CD4-positive, alpha-beta T cell treated with Interleukin-1 beta for 1 hour (primary cell): Measurements from ENCODE around the gene IFI44L.

Experiments used
- DNase-seq, 2 donors: peaks; one replicate each; pipeline ENCODE4 v3.0.0-alpha.2; 2020 to 2022

The IFI44L gene

DNA sequence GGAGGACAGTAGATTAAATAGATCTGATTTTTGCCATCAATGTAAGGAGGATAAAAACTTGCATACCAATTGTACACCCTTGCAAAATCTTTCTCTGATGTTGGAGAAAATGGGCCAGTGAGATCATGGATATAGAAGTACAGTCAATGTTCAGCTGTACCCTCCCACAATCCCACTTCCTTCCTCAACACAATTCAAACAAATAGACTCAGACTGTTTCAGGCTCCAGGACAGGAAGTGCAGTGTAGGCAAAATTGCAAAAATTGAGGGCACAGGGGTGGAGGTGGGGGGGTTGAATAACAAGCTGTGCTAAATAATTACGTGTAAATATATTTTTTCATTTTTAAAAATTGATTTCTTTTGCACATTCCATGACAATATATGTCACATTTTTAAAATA, 25.5 kb downstream of the IFI44L start:
- DNase-seq = peak in 1 of 2 donors; percentile 44

DNA sequence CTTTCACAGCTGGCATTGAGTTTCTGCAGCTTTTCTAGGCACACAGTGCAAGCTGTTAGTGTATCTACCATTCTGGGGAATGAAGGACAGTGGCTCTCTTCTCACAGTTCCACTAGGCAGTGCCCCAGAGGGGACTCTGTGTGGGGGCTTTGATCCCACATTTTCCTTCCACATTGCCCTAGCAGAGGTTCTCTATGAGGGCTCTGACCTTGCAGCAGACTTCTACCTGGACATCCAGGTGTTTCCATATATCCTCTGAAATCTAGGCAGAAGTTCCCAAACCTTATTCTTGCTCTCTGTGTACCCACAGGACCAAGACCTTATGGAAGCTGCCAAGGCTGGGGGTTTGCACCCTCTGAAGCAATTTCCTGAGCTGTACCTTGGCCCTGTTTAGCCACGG, 27.0 kb downstream of the IFI44L start:
- DNase-seq = no peak

DNA sequence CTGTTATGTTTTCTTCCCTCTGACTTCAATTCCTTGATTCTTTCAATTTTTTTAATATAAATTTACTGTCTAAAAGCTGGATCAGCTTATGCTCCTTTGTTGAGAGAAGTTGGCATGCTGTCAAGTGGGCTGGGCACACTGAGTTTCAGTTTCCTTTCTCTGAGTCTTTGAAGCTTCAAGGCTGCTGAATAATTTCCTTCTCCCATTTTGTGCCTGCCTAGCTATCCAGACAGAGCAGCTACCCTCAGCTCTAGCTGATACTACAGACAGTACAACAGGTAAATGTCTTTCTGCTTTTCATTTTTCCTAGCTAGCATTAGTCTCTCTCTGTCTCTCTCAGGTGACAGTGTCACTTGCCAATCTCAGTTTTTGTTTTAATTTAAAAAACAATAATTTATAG, 29.4 kb downstream of the IFI44L start, which contains the start of gene IFI44:
IFI44 (plus strand) TSS at position 204 of the 400 bp plus-strand sequence. CDS start 365 bp downstream, outside the sequence.
- peak; percentile 63 to 77 for DNase-seq

DNA sequence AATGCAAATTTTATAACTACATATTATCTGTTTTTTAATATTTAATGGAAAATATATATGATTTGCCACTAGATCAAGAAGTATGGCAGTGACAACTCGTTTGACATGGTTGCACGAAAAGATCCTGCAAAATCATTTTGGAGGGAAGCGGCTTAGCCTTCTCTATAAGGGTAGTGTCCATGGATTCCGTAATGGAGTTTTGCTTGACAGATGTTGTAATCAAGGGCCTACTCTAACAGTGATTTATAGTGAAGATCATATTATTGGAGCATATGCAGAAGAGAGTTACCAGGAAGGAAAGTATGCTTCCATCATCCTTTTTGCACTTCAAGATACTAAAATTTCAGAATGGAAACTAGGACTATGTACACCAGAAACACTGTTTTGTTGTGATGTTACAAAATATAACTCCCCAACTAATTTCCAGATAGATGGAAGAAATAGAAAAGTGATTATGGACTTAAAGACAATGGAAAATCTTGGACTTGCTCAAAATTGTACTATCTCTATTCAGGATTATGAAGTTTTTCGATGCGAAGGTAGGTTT, 29.9 kb downstream of the IFI44L start:
- no peak for DNase-seq

DNA sequence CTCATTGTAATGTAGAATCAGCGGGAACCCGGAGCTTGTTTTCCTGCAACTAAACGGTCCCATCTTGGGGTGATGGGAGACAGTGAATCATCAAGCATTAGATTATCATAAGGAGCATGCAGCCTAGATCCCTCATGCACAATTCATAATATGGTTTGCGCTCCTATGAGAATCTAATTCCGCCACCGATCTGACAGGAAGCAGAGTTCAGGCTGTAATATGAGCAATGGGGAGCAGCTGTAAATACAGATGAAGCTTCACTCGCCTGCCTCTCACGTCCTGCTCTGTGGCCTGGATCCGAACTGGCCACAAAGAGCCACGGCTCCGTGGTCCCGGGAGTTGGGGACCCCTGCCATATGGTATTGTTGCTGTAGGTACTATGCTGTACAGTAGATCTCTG, 31.0 kb downstream of the IFI44L start:
- DNase-seq = peak in 1 of 2 donors; percentile 31

DNA sequence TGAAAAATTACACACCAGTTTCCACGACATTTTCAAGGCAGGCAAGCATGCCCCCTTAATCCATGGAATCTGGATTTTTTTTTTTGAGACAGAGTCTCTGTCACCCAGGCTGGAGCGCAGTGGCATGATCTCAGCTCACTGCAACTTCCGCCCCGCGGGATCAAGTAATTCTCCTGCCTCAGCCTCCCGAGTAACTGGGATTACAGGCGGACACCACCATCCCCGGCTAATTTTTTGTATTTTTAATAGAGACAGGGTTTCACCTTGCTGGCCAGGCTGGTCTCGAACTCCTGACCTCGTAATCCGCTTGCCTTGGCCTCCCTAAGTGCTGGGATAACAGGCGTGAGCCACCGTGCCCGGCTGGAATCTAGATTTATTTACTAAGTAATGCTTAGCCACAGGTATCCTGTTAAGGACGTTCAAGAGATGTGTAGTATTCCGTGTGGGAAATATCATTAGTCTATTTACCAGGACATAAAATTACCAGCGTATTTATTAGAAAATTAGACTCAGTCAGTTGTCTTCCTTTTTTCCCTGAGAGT, 31.8 kb downstream of the IFI44L start:
- no peak for DNase-seq

DNA sequence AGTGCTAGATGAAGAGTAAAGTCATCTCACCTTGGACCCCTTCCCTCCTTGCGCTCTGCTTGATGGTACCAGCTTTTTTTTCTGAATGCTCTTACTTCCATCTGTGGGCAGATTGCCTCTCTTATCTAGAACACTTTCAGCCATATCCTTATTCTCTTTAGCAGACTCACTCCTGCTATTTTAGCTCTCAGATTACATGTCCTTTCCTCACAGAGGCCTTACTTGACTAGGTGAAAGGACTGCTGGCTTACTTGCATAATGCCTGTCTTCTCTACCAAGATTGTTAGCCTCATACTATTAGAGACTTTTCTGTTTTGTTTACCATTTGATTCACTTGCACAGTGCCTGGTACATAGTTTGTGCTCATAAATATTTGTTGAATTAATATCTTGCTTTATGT, 38.7 kb downstream of the IFI44L start:
- no peak for DNase-seq

DNA sequence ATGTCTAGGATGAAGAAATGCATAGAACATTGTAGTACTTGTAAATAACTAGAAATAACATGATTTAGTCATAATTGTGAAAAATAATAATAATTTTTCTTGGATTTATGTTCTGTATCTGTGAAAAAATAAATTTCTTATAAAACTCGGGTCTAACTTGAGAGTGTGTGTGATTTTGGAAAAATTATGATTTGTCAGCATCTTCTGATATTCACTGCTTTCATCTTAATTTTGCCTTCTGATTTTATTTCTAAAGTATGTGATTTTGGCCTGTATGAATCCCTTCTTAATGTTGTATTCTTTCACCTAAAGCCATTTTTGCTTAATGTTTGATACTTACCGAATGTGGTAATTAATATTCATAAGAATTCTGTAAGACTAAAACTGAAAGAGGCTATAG, 43.7 kb downstream of the IFI44L start:
- DNase-seq = no peak

DNA sequence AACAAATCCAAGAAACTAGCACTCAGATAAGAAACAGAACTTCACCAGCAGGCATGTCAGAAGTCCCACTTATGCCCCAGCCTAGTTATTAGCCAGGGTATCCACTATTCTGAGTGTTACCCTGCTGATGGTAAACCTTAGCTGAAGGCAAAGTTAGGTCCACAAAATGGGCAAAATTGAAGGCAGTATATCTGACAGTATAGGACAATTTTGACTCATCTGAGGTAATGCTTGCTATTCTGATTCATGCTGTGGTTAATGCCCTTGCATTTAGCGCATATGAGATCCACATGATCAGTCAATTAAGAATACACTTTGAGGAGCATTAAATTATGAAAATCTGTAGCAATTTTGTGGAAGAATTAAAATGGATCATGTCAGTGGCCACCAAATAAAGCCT, 44.5 kb downstream of the IFI44L start:
- no peak for DNase-seq

DNA sequence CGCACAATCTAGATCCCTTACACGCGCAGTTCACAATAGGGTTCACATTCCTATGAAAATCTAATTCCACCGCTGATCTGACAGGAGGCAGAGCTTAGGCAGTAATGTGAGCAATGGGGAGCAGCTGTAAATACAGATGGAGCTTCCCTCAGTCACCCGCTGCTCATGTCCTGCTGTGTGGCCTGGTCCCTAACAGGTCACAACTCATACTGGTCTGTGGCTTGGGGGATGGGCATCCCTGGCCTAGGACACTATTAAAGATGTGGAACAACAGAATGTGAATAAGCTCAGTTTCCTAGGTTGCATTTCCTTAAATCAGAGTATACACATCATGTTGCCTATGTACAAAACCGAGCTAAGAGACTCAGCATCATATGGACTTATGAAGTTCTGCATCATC, 45.6 kb downstream of the IFI44L start:
- no peak for DNase-seq

DNA sequence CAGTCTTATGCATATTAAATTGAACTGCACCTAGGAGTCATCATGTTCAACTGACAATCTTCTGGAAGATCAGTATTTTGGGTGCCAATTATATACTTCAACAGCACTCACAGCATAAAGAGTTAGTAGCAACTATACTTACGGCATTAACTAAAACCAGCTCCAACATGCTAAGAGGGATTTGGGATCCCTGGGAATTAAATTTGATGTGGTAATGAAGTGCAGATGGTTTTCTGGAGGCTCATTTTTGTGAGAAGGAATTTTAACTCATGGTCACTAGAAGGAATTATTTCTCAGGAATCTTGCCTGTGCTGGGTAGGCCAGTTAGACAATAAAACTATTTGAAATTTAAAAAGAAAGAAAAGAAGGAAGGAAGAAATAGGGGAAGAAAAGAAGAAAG, 47.7 kb downstream of the IFI44L start:
- DNase-seq = no peak

DNA sequence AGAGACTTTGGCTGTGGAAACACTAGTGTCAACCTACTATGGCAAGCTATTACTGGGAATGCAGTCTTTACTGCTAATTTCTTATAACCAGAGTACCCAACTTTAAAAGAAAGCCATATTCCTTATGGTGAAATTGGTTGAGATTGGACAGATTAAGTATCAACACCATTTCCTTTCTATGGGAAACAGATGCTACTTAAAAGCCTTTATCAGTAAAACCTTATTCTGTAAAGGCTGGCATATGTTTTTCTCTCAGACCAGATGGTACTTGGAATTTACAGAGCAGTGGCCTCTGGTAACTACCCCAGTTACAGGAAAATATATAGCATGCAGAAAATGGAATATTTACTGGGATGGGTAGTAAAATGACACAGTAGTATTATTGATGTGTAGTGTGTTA, 48.2 kb downstream of the IFI44L start:
- DNase-seq = no peak

DNA sequence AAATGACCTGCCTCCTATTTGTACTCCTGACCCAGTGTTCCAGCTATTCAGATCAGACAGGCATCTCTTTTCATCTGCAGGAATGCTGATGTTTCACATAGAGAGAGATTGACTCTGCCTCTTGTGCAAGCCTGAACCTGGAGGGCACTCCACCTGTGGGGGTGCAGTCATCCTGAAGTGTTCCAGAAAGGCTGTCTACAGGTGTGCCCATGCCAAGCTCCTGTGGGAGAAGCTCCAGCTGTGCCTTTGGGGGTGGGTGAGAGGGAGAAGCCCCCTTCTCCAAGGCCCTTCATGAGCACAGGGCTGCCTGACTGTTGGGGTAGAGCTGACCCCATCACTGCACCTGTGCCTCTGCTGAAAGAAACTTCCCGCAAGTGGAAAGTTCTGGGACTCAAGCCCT, 52.2 kb downstream of the IFI44L start:
- DNase-seq = no peak

DNA sequence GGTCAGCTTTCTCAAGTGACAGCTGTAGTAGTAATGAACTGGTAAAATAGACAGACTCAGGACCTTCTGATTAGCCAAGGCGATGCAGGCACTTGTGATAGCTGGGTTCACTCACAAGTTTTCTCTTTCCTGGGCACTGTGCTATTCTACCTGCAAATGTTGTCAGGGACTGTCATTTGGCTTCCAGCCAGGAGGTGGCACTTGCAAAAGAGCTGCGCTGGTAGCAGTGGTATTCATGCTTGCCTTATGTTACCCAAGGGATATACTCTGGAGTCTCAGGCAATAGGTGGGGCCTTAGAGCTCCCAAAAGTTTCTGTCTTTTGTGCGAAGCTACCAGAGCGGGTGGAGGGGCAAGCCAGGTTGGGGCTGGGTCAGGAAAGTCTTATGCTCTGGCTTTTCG, 52.9 kb downstream of the IFI44L start:
- DNase-seq = no peak

DNA sequence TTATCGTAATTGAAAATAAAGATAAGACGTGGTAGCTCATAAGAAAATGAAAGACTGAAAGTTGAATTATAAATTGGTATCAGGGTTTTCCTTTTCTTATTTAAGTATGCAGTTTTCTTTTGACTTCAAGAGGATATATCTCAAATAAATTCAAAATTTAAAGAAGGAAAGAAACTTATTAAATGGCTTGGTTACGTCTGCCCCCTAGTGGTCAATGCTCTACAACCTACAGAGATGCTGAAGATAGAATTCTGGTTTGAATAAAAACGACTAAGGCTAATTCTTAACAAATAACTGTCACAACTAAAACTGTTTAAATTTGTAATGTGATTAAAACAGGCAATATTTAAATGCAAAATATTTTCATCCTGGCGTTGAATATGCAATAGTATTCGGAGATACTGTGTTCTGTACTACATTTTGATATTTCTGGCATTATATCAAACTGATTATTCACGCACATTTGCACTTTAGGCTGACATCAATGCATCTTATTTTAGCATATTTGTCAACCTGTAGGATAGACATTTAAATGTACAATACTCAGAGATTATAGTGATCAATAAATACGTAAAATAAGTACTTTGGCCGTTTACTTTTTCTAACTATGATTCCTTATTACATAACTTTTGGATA, 56.2 kb downstream of the IFI44L start:
- peak; percentile 31 to 65 for DNase-seq

DNA sequence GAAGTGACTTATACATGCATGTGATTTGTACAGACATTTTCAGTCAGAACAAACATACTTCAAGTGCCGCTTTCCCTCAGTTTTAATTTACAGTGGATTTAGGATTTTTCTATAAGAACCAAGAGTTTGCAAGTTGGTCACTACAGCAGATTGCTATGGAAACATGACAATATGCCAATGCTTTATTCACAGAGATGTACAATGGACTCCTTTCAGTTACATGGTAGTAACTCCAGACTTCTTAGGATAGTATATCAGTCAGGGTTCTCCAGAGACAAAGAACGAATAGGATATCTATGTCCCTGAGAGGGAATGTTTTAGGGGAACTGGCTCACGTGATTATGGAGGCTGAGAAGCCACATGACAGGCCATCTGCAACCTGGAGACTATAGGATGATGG, 56.7 kb downstream of the IFI44L start:
- DNase-seq = no peak

DNA sequence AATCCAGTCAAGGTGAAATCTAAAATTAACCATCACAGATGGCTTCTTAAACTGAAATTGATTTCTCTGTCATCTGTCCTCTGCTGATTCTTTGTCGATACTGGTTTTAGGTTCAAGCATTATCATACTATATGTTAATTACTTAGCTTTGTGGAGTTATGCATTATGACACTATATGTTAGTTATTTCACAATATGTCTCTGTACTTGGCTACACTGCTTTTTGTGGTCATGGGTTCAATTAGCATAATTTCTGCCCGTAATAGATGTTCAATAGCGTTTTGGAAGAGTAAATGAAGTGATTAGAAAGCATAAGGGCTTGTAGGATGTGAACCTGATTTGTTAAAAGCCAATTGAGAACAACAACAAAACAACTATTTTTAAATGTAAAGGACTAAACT, 57.5 kb downstream of the IFI44L start:
- DNase-seq = no peak

DNA sequence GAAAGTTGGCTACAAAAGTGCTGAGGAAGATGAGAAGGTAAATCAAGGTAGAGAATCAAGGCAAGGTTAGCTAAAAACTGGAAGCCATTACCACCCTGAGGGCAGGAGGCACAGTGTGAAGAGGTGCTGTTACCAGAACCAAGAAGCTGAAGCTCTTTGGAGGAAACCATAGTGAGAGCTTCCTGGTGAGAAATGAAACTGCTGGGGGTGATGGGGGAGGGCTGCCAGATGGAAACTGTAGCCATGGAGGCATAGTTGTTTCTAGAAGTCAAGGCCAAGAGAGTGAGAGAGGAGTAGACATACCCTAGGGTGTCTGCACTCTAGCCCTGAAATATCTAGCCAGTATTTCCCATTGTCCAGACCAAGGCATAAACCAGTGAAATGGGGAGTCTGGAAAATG, 58.1 kb downstream of the IFI44L start:
- DNase-seq = no peak

DNA sequence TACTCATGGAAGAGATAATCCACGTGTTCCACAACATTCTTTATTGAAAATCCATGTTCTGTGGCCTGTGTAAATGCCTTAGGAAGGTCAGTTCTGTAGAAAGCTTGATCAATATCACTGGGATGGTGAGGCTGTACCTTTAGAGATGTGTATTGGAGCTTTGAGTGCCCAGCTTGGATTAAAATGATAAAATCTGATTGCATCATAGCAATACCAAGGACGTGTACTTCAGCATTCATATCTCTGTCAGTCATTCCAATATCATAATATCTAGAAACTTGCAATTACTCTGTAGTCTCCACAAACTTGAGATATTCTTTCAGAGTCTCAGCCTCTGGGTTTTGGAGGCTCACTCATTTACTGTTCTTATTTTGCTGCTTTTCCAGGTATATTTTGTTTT, 61.0 kb downstream of the IFI44L start:
- no peak for DNase-seq

DNA sequence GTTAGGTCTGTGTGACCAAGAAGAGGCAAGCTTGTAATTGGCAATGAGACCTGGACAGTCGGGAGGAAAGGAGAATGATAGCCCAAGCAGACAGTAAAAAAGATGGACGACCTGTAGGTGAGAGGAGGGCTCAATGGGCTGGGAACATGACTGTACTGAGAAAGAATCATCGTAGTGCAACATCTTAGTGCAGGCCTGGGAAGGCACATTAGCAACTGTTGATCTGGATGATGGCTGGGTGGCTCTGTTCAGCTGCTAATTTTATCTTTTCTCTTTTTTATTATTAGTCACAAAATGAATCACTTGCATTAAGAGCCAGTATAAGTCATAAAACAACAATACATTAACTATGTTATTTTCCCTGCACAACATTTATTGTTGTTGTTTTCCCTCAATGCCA, 62.2 kb downstream of the IFI44L start:
- no peak for DNase-seq

DNA sequence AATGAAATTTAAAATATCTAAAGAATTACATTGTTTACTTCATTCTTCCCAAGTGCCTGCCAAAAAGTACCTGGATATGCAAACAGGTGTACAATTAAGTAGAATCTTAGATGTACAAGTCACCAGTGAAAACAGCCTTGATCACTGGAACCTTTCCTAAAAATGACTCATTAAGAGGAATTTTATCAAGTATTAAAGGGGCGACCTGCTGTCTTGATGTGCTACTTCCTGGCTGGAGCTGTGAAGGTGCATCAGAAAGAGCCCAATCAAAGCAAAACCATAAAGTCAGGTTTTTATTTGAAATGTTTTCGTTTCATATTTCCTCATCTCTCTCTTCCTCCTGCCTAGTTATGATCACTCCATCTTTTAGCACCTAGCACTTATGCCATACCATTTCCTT, 62.8 kb downstream of the IFI44L start:
- DNase-seq = no peak

DNA sequence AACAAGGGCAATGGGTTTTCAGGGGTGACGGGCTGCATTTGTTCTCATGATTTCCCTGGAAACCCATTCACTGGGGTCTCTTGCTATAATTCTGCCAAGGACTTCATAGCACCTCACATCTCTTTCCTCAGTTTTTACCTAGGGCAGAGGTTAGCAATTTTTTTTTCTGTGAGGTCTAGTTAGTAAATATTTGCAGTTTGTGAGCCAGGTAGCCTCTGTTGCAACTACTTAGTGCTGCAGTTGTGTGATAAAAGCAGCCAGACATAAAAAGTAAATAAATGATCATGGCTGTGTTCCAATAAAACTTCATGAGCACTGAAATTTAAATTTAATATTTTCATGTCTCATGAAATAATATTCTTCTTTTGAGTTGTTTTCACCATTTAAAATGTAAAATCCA, 67.1 kb downstream of the IFI44L start:
- no peak for DNase-seq

DNA sequence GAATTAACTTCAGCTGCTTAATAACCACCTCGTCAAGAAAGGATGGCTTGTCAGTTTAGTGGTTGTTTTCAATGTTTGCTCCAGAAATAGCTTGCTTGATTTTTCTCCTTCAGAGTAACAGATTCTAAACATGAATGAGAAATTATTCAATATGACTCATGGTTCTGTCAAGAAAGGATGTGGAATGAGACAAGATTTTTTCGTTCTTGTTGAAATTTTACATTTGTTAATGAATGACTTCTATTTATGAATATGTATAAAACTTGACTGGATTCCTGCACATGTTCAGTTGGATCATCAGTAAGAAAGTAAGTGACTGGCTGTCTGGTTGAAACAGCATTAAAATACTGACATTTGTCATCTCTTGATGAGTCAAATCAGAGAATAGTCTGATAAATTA, 67.7 kb downstream of the IFI44L start:
- DNase-seq = no peak

DNA sequence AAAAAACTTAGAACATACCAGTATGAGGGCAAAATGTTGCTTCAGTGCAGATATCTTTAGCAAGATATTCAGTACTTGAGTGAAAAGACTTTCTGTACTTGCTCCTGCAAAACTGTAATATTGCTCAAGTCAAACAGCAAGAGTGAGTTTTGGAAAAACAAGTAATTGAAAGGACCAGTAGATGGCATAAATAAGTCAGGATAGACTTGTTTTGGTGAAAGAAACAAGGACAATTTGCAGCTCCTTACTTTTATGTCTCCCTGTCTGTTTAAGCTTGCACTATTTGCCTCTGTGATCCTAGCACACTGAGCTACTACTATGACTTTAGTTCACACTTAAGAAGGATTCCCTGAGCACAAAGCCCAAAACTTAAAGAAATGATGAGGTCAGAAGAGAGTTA, 68.4 kb downstream of the IFI44L start:
- DNase-seq = no peak

DNA sequence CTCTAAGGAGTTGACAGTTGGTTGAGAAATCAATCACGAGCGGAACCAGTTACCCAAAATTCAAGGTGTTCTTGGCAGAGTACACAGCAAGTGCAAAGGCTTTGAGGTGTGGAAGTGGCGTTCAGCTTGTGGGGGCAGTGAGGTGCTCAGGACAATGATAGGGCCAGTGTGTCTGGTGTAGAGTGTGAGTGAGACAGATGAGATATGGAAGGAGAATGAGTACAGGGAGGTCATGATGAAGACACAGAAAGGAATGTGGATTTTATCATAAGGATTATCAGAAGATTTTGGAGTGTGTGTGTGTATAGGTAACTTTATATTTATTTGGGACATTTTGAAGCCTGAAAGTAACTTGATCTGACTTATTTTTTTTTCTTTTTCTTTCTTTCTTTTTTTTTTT, 70.3 kb downstream of the IFI44L start:
- no peak for DNase-seq
